Endothelial cell of umbilical vein (primary cell): ENCODE results near the gene MMS19. TPM values are rescaled to one million over a fixed set of nuclear protein-coding genes. Genes with fewer than 3 reads are reported as not detected.

Source experiments
- BruUV-seq: library from RNA; stranded (reverse); fragments of 400-500 nt; replicated peaks from 2 replicates; lab custom pipeline; 2021; lab: Mats Ljungman, UMichigan
- CTCF ChIA-PET: fragments of 300-600, 350-600 bp; sonication (Branson Sonifier 250); formaldehyde crosslinking; loops from one replicate; lab custom pipeline; 2021; ENCODE audit warnings: antibody characterized with exemption, inconsistent platforms; lab: Charles Lee
- POLR2A ChIA-PET: fragments of 300-600, 350-600 bp; sonication (Branson Sonifier 250); formaldehyde crosslinking; loops from one replicate; lab custom pipeline; 2021; ENCODE audit warnings: antibody characterized with exemption, inconsistent platforms; lab: Charles Lee
- DNase-seq: peaks from one replicate; pipeline ENCODE4 v3.0.0-alpha.2; 2011; ENCODE audit warnings: low read depth, low spot score
- FAIRE-seq: peaks from 2 replicates; lab custom pipeline; 2011; peaks lifted over from hg19 to GRCh38; lab: Jason Lieb, UNC
- H2AFZ ChIP-seq: 2 replicates; pipeline ENCODE4 v1.6.0; 2012; ENCODE audit warnings: low read depth, low read length, control low read depth, inconsistent platforms
- H3K27ac ChIP-seq: 2 replicates; pipeline ENCODE4 v1.5.1; 2011; ENCODE audit warnings: low read depth, mild to moderate bottlenecking, control low read depth, low read length, moderate library complexity; ENCODE audit not compliant: insufficient read depth
- H3K27me3 ChIP-seq, 2 experiments: 2 replicates each; pipeline versions ENCODE4 v1.6.0 to v1.6.1; 2011; ENCODE audit warnings: low read length in 2 of 2, mixed read lengths in 1 of 2; ENCODE audit not compliant: control insufficient read depth in 2 of 2, insufficient read depth in 2 of 2
- H3K36me3 ChIP-seq, 2 experiments: 2 replicates in 1 of 2; 3 replicates in 1 of 2; pipeline ENCODE4 v1.5.1; 2011; ENCODE audit warnings: low read length in 2 of 2, mild to moderate bottlenecking in 1 of 2, moderate library complexity in 1 of 2; ENCODE audit not compliant: control insufficient read depth in 2 of 2, insufficient read depth in 2 of 2; ENCODE audit errors: extremely low read depth in 1 of 2
- H3K4me1 ChIP-seq: 3 replicates; pipeline ENCODE4 v1.5.1; 2011; ENCODE audit warnings: mild to moderate bottlenecking, low read length; ENCODE audit not compliant: control insufficient read depth, insufficient read depth; ENCODE audit errors: extremely low read depth
- H3K4me2 ChIP-seq: 2 replicates; pipeline ENCODE4 v1.6.1; 2011; ENCODE audit warnings: low read length, control low read depth, mixed read lengths; ENCODE audit not compliant: insufficient read depth
- H3K4me3 ChIP-seq, 3 experiments: fragments of 200-600 bp in 1 of 3; sonication (generic), shearing (Covaris generic) in 1 of 3; replicated peaks in 1 of 3; 2 replicates each; pipeline ENCODE4 v1.5.1; 2011 to 2016; ENCODE audit warnings: control low read depth in 3 of 3, low read length in 3 of 3, mild to moderate bottlenecking in 2 of 3, inconsistent platforms in 1 of 3, low read depth in 1 of 3, moderate library complexity in 1 of 3; ENCODE audit not compliant: insufficient read depth in 1 of 3
- H3K79me2 ChIP-seq: 2 replicates; pipeline ENCODE4 v1.6.0; 2012; ENCODE audit warnings: low read length, inconsistent platforms; ENCODE audit not compliant: control insufficient read depth, insufficient read depth
- H3K9ac ChIP-seq: replicated peaks from 2 replicates; pipeline ENCODE3; 2011; ENCODE audit warnings: low read length, control low read depth; ENCODE audit not compliant: insufficient read depth; ENCODE audit errors: extremely low read depth
- H3K9me1 ChIP-seq: replicated peaks from 3 replicates; pipeline ENCODE4 v1.6.0; 2011; ENCODE audit warnings: mild to moderate bottlenecking, low read length; ENCODE audit not compliant: control insufficient read depth, insufficient read depth; ENCODE audit errors: extremely low read depth
- H3K9me3 ChIP-seq: replicated peaks from 2 replicates; pipeline ENCODE4 v1.5.1; 2012; ENCODE audit warnings: low read length, inconsistent platforms; ENCODE audit not compliant: control insufficient read depth, insufficient read depth
- H4K20me1 ChIP-seq: replicated peaks from 2 replicates; pipeline ENCODE3; 2011; ENCODE audit warnings: mild to moderate bottlenecking, low read length; ENCODE audit not compliant: control insufficient read depth, insufficient read depth; ENCODE audit errors: extremely low read depth
- EZH2 ChIP-seq: IDR thresholded peaks from 2 replicates; pipeline ENCODE4 v1.6.1; 2012; ENCODE audit warnings: borderline replicate concordance, low read depth, mild to moderate bottlenecking, moderate library complexity, low read length, inconsistent platforms; ENCODE audit not compliant: severe bottlenecking
- FOS ChIP-seq: IDR thresholded peaks from 2 replicates; pipeline ENCODE4 v1.6.1; 2011; ENCODE audit warnings: mild to moderate bottlenecking, low read length, moderate library complexity, borderline replicate concordance; ENCODE audit not compliant: insufficient read depth
- GATA2 ChIP-seq: IDR thresholded peaks from 2 replicates; pipeline ENCODE4 v1.7.0; 2011; ENCODE audit warnings: low read depth, mild to moderate bottlenecking, moderate library complexity, mixed read lengths, low read length; ENCODE audit not compliant: insufficient read length, insufficient read depth
- JUN ChIP-seq: IDR thresholded peaks from 2 replicates; pipeline ENCODE4 v1.6.1; 2011; ENCODE audit warnings: borderline replicate concordance, low read depth; ENCODE audit not compliant: insufficient read length, insufficient read depth
- MYC ChIP-seq: IDR thresholded peaks from one replicate; pipeline ENCODE4 v1.6.1; 2011; ENCODE audit warnings: mild to moderate bottlenecking, low read depth, low read length
- POLR2A ChIP-seq: IDR thresholded peaks from 2 replicates; pipeline ENCODE4 v1.6.1; 2012; ENCODE audit warnings: low read depth, mild to moderate bottlenecking, control low read depth, low read length
- POLR2AphosphoS5 ChIP-seq: IDR thresholded peaks from 2 replicates; pipeline ENCODE4 v1.6.1; 2012; ENCODE audit warnings: low read depth, mild to moderate bottlenecking, control low read depth, low read length, moderate library complexity; ENCODE audit not compliant: insufficient read depth
- dilution Hi-C: fragments of 300-500 bp; cut with MboI; formaldehyde crosslinking; loops from one replicate; pipeline ENCODE4 v1.15.0; 2019; ENCODE audit warnings: low sequenced_read_pairs; ENCODE audit not compliant: extremely low pct_ligation_motif_present
- intact Hi-C: fragments of 100-400 bp; cut with micrococcal nuclease; formaldehyde crosslinking; loops from one replicate; pipeline ENCODE4 v1.10.0; 2022
- polyA plus RNA-seq, 4 experiments: library from polyadenylated mRNA; depleted of rRNA in 3 of 4; stranded (reverse) in 3 of 4; unstranded in 1 of 4; fragments of >200 nt; gene quantifications; 2 replicates each; pipeline versions ENCODE4 v1.2.1 to v1.2.3, GENCODE V29; 2011 to 2012; ENCODE audit warnings: missing spikeins in 1 of 4
- total RNA-seq: library from RNA; stranded (reverse); gene quantifications from 2 replicates; pipeline ENCODE4 v1.2.3, GENCODE V29; 2021
- TF ChIP-seq, protein P1 (sequence below), 2 donors: IDR thresholded peaks; 1 replicate in 1 of 2; 2 replicates in 1 of 2; pipeline ENCODE4 v1.5.1; 2011; ENCODE audit warnings: low read length in 2 of 2, mild to moderate bottlenecking in 2 of 2, moderate library complexity in 2 of 2, control low read depth in 1 of 2, inconsistent platforms in 1 of 2, low read depth in 1 of 2; ENCODE audit not compliant: insufficient read depth in 1 of 2; ENCODE audit errors: extremely low read depth in 1 of 2
- TF ChIP-seq, protein P2 (sequence below): IDR thresholded peaks from 2 replicates; pipeline ENCODE4 v1.6.1; 2011; ENCODE audit not compliant: insufficient read depth, insufficient read length

Gene MMS19
- total and polyA plus RNA-seq, 2 donors (not counting 3 experiments of a cell fraction or from before 2014, with no cell fraction given), result 95.2 to 123 TPM

DNA sequence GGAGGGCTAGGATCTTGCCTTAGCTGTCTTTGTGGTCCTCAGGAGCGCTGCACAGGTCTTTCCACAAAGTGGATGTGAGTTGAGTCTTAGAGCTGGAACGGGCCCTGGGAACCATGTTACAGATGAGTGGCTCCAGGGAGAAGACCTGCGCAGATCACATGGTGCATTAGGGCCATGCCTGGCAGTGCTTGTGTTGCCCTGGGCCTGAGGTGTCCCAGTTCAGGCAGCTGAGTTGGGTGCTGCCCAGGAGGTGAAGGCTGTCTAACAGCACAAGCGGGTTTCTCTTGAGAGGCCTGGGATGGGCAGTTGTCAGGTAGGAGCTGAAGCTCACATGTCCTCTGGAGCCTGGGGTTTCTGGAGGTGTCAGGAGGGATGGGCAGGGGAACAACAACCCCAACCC is 40.6 kb upstream of the MMS19 start:
- H3K9ac ChIP-seq, result no peak overlapping the region
- dilution Hi-C loops, result no loop called here
- POLR2A ChIA-PET, result no interaction called here
- FAIRE-seq, result no peak
- H2AFZ ChIP-seq, result no peak overlapping the region
- peak overlapping the region; percentile 8 for H3K27ac ChIP-seq
- no peak overlapping the region for H3K4me3 ChIP-seq
- no peaks in the 10 kb centered on the region for H3K36me3 ChIP-seq
- intact Hi-C loops, result no loop called here
- H3K79me2 ChIP-seq, result peaks cover 4% of the 10 kb centered on the region
- H3K9me3 ChIP-seq, result no peaks in the 10 kb centered on the region
- CTCF ChIA-PET, result interaction anchor here (0.9 to 6.6 kb wide), 7 partner anchors 14 to 74 kb away, joined by 3 to 93 read pairs (median 7); partner anchors contain the start of gene ANKRD2
- H4K20me1 ChIP-seq, result no peaks in the 10 kb centered on the region
- no peak overlapping the region for H3K4me2 ChIP-seq
- no peak for DNase-seq
- H3K4me1 ChIP-seq, result peaks cover 44% of the 10 kb centered on the region
- BruUV-seq, result no TSS peak
- TF ChIP-seq JUN (no peak), EZH2 (no peak), POLR2AphosphoS5 (no peak), MYC (no peak), GATA2 (no peak), FOS (no peak), POLR2A (no peak)
- TF ChIP-seq, protein P1, sequence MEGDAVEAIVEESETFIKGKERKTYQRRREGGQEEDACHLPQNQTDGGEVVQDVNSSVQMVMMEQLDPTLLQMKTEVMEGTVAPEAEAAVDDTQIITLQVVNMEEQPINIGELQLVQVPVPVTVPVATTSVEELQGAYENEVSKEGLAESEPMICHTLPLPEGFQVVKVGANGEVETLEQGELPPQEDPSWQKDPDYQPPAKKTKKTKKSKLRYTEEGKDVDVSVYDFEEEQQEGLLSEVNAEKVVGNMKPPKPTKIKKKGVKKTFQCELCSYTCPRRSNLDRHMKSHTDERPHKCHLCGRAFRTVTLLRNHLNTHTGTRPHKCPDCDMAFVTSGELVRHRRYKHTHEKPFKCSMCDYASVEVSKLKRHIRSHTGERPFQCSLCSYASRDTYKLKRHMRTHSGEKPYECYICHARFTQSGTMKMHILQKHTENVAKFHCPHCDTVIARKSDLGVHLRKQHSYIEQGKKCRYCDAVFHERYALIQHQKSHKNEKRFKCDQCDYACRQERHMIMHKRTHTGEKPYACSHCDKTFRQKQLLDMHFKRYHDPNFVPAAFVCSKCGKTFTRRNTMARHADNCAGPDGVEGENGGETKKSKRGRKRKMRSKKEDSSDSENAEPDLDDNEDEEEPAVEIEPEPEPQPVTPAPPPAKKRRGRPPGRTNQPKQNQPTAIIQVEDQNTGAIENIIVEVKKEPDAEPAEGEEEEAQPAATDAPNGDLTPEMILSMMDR (IDR thresholded peaks at IDR 0.05; ENCODE audit: extremely low read depth in 1 of 2, insufficient read depth in 1 of 2, low read depth in 1 of 2, low read length in 2 of 2), result no peak
- TF ChIP-seq, protein P2, sequence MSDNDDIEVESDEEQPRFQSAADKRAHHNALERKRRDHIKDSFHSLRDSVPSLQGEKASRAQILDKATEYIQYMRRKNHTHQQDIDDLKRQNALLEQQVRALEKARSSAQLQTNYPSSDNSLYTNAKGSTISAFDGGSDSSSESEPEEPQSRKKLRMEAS, result no peak
- no peaks in the 10 kb centered on the region for H3K27me3 ChIP-seq
- no peaks in the 10 kb centered on the region for H3K9me1 ChIP-seq
